H9 (cell line): Measurements from ENCODE around the gene NTSR1. TPM values are rescaled to one million over a fixed set of nuclear protein-coding genes. Genes with fewer than 3 reads are reported as not detected.

Experiments
- DNase-seq: peaks from one replicate; pipeline ENCODE4 v3.0.0-alpha.2; 2017
- H2AFZ ChIP-seq: one replicate; pipeline ENCODE4 v1.6.1; 2013; ENCODE audit warnings: mild to moderate bottlenecking, low read length, control low read depth, moderate library complexity
- H2AK5ac ChIP-seq: 2 replicates; pipeline ENCODE4 v1.6.1; 2013; ENCODE audit warnings: low read length, control low read depth, mixed read lengths; ENCODE audit not compliant: insufficient read length
- H2BK120ac ChIP-seq: one replicate; pipeline ENCODE4 v1.6.1; 2013; ENCODE audit warnings: low read depth, mild to moderate bottlenecking, low read length, control low read depth, inconsistent platforms; ENCODE audit not compliant: poor library complexity, severe bottlenecking
- H2BK12ac ChIP-seq: 2 replicates; pipeline ENCODE4 v1.6.1; 2013; ENCODE audit warnings: low read length, control low read depth, mixed read lengths, low read depth; ENCODE audit not compliant: insufficient read length
- H2BK15ac ChIP-seq: 2 replicates; pipeline ENCODE4 v1.6.1; 2013; ENCODE audit warnings: low read depth, low read length, control low read depth
- H2BK20ac ChIP-seq: one replicate; pipeline ENCODE4 v1.6.1; 2013; ENCODE audit warnings: low read depth, mild to moderate bottlenecking, low read length, control low read depth, inconsistent platforms; ENCODE audit not compliant: poor library complexity, severe bottlenecking
- H2BK5ac ChIP-seq: 2 replicates; pipeline ENCODE4 v1.6.1; 2013; ENCODE audit warnings: low read length, control low read depth, mixed read lengths; ENCODE audit not compliant: insufficient read length
- H3K14ac ChIP-seq: 2 replicates; pipeline ENCODE4 v1.6.1; 2013; ENCODE audit warnings: low read length, control low read depth; ENCODE audit not compliant: insufficient read depth
- H3K18ac ChIP-seq: 2 replicates; pipeline ENCODE4 v1.6.1; 2013; ENCODE audit warnings: low read depth, mild to moderate bottlenecking, mixed read lengths, low read length, control low read depth; ENCODE audit not compliant: insufficient read length
- H3K23ac ChIP-seq: 2 replicates; pipeline ENCODE4 v1.6.1; 2013; ENCODE audit warnings: low read length, control low read depth, mixed read lengths, low read depth; ENCODE audit not compliant: insufficient read length
- H3K23me2 ChIP-seq: 2 replicates; pipeline ENCODE4 v1.6.1; 2013; ENCODE audit warnings: low read depth, mild to moderate bottlenecking, mixed read lengths, low read length, control low read depth; ENCODE audit not compliant: insufficient read length, poor library complexity, severe bottlenecking
- H3K27ac ChIP-seq: 2 replicates; pipeline ENCODE4 v1.5.1; 2013; ENCODE audit warnings: low read length, control low read depth, mixed read lengths, low read depth; ENCODE audit not compliant: insufficient read length
- H3K27me3 ChIP-seq: 2 replicates; pipeline ENCODE4 v1.6.1; 2013; ENCODE audit warnings: low read length, control low read depth, inconsistent platforms; ENCODE audit not compliant: insufficient read depth
- H3K4ac ChIP-seq: 2 replicates; pipeline ENCODE4 v1.6.1; 2013; ENCODE audit warnings: low read depth, mild to moderate bottlenecking, control low read depth, inconsistent platforms, low read length, moderate library complexity
- H3K4me1 ChIP-seq: 2 replicates; pipeline ENCODE4 v1.6.1; 2013; ENCODE audit warnings: low read length, control low read depth, inconsistent platforms; ENCODE audit not compliant: insufficient read depth
- H3K4me2 ChIP-seq: 2 replicates; pipeline ENCODE4 v1.6.1; 2013; ENCODE audit warnings: low read length, control low read depth, mixed read lengths; ENCODE audit not compliant: insufficient read length, insufficient read depth
- H3K56ac ChIP-seq: 2 replicates; pipeline ENCODE4 v1.6.1; 2013; ENCODE audit warnings: low read depth, mild to moderate bottlenecking, mixed read lengths, low read length, control low read depth; ENCODE audit not compliant: insufficient read length
- H3K79me1 ChIP-seq: 2 replicates; pipeline ENCODE4 v1.6.1; 2013; ENCODE audit warnings: low read depth, mild to moderate bottlenecking, moderate library complexity, low read length, control low read depth, inconsistent platforms; ENCODE audit not compliant: insufficient read depth, poor library complexity, severe bottlenecking
- H3K79me2 ChIP-seq: 2 replicates; pipeline ENCODE4 v1.6.1; 2013; ENCODE audit warnings: low read length, control low read depth, inconsistent platforms; ENCODE audit not compliant: insufficient read depth
- H3K9ac ChIP-seq: 2 replicates; pipeline ENCODE4 v1.6.1; 2013; ENCODE audit warnings: low read length, control low read depth, mixed read lengths; ENCODE audit not compliant: insufficient read length; ENCODE audit errors: extremely low read depth
- H3K9me3 ChIP-seq: one replicate; pipeline ENCODE4 v1.6.1; 2013; ENCODE audit warnings: low read depth, low read length, inconsistent platforms; ENCODE audit not compliant: control insufficient read depth
- H3T11ph ChIP-seq: one replicate; pipeline ENCODE4 v1.6.1; 2013; ENCODE audit warnings: mild to moderate bottlenecking, low read length, control low read depth, inconsistent platforms
- H4K20me1 ChIP-seq: one replicate; pipeline ENCODE4 v1.6.1; 2013; ENCODE audit not compliant: control insufficient read depth, insufficient read length, insufficient read depth
- H4K5ac ChIP-seq: 2 replicates; pipeline ENCODE4 v1.6.1; 2013; ENCODE audit warnings: low read depth, mild to moderate bottlenecking, mixed read lengths, low read length, control low read depth; ENCODE audit not compliant: insufficient read length
- H4K8ac ChIP-seq: replicated peaks from 2 replicates; pipeline ENCODE4 v1.6.1; 2013; ENCODE audit warnings: low read length, control low read depth, mixed read lengths, low read depth; ENCODE audit not compliant: insufficient read length
- H4K91ac ChIP-seq: 2 replicates; pipeline ENCODE4 v1.6.1; 2013; ENCODE audit warnings: low read depth, mild to moderate bottlenecking, moderate library complexity, mixed read lengths, low read length, control low read depth; ENCODE audit not compliant: insufficient read length
- H3K27ac Mint-ChIP-seq, 3 experiments: 2 replicates in 2 of 3; 3 replicates in 1 of 3; pipeline ENCODE4 v1.8.0; 2020 to 2021; ENCODE audit warnings: mixed read lengths in 3 of 3, mild to moderate bottlenecking in 1 of 3, moderate library complexity in 1 of 3
- H3K27me3 Mint-ChIP-seq: 2 replicates; pipeline ENCODE4 v1.8.0; 2021; ENCODE audit warnings: low read depth, mild to moderate bottlenecking, moderate library complexity, mixed read lengths
- H3K36me3 Mint-ChIP-seq, 3 experiments: 2 replicates in 2 of 3; 3 replicates in 1 of 3; pipeline ENCODE4 v1.8.0; 2020 to 2021; ENCODE audit warnings: low read depth in 3 of 3, mixed read lengths in 3 of 3; ENCODE audit not compliant: insufficient read depth in 1 of 3
- H3K4me1 Mint-ChIP-seq, 2 experiments: 2 replicates each; pipeline ENCODE4 v1.8.0; 2020; ENCODE audit warnings: mixed read lengths in 2 of 2
- H3K4me3 Mint-ChIP-seq, 2 experiments: 2 replicates in 1 of 2; 3 replicates in 1 of 2; pipeline ENCODE4 v1.8.0; 2020 to 2021; ENCODE audit warnings: mild to moderate bottlenecking in 2 of 2, mixed read lengths in 2 of 2, moderate library complexity in 1 of 2
- H3K9me3 Mint-ChIP-seq, 2 experiments: 2 replicates in 1 of 2; 3 replicates in 1 of 2; pipeline ENCODE4 v1.8.0; 2020; ENCODE audit warnings: mild to moderate bottlenecking in 2 of 2, mixed read lengths in 2 of 2, moderate library complexity in 1 of 2
- WGBS: extraction: QIAGEN DNeasy Blood & Tissue Kit; methylation state at CpG from one replicate; pipeline ENCODE4 v1.1.7; 2013; ENCODE audit warnings: missing lambda C conversion rate, low lambda C conversion rate, mixed read lengths; ENCODE audit not compliant: insufficient read length; ENCODE audit errors: extremely low coverage; 5-methylcytosine and 5-hydroxymethylcytosine counted together
- total RNA-seq: library from RNA; stranded (reverse); gene quantifications from 2 replicates; pipeline ENCODE4 v1.2.1, GENCODE V29; 2021
- TF ChIP-seq, protein P1 (sequence below): fragments of 200-600 bp; sonication (generic); conservative IDR thresholded peaks from 3 replicates; pipeline ENCODE4 v1.8.0; 2021; ENCODE audit warnings: antibody characterized with exemption, mild to moderate bottlenecking

Gene NTSR1
- total RNA-seq, 1 experiment from 2014 or later = 0.11 TPM

DNA sequence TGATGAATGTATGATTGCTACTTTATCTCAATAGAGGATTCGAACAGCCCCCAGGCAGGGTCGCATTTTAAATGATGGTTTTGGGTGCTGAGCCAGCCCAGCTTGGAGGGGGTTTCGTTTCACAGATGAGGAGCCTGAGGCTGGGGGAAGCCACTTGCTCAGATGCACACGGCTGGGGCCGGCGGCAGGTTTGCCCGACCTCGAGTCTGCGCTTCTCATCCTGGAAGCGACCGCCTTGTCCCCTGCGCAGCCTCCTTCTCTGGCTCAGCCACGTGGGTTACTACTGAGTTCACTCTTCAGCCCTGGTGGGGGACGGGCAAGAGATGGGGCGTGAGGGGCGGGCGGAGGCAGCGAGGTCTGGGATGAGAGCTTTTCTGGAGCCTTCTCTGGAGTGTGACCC, 25.3 kb downstream of the NTSR1 start:
- TF ChIP-seq, protein P1, sequence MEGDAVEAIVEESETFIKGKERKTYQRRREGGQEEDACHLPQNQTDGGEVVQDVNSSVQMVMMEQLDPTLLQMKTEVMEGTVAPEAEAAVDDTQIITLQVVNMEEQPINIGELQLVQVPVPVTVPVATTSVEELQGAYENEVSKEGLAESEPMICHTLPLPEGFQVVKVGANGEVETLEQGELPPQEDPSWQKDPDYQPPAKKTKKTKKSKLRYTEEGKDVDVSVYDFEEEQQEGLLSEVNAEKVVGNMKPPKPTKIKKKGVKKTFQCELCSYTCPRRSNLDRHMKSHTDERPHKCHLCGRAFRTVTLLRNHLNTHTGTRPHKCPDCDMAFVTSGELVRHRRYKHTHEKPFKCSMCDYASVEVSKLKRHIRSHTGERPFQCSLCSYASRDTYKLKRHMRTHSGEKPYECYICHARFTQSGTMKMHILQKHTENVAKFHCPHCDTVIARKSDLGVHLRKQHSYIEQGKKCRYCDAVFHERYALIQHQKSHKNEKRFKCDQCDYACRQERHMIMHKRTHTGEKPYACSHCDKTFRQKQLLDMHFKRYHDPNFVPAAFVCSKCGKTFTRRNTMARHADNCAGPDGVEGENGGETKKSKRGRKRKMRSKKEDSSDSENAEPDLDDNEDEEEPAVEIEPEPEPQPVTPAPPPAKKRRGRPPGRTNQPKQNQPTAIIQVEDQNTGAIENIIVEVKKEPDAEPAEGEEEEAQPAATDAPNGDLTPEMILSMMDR = no peak

More for the DNA sequence above, 25.3 kb downstream of the NTSR1 start:
- Histone ChIP-seq H4K20me1 (no peaks in the 10 kb centered on the region), H2AFZ (no peak overlapping the region), H2BK120ac (no peak overlapping the region), H2BK15ac (no peak overlapping the region), H3K9me3 (no peaks in the 10 kb centered on the region), H3K18ac (no peak overlapping the region), H4K91ac (no peak overlapping the region), H2BK20ac (no peak overlapping the region), H4K5ac (no peak overlapping the region), H3K9ac (no peak overlapping the region), H3K4me1 (no peaks in the 10 kb centered on the region; the same call in 1 of the 2 replicates), H2BK12ac (no peak overlapping the region), H3K4ac (no peak overlapping the region), H3T11ph (no peak overlapping the region), H3K23me2 (no peaks in the 10 kb centered on the region), H2AK5ac (no peak overlapping the region), H4K8ac (no peak overlapping the region), H3K56ac (no peak overlapping the region), H3K27ac (no peak overlapping the region), H3K79me2 (no peaks in the 10 kb centered on the region), H2BK5ac (no peak overlapping the region), H3K4me2 (no peak overlapping the region), H3K79me1 (no peaks in the 10 kb centered on the region), H3K14ac (no peak overlapping the region), H3K23ac (no peak overlapping the region), H3K27me3 (no peaks in the 10 kb centered on the region)
- H3K27ac Mint-ChIP-seq = no peak overlapping the region; a peak in 1 of 7 replicates
- H3K9me3 Mint-ChIP-seq = no peaks in the 10 kb centered on the region
- peaks cover 0 to 16% of the 10 kb centered on the region in 2 experiments; a peak in 2 of 4 replicates for H3K4me1 Mint-ChIP-seq
- peaks cover 29% of the 10 kb centered on the region for H3K27me3 Mint-ChIP-seq
- H3K4me3 Mint-ChIP-seq = no peak overlapping the region
- H3K36me3 Mint-ChIP-seq = no peaks in the 10 kb centered on the region
- no CpG with 5 or more reads among the region's 18 CpGs for WGBS
- no peak for DNase-seq
